Measurements from ENCODE around the gene IKZF2.

GRCh38 chr2:213148572-213149261 is 2.7 kb downstream of the IKZF2 start:
- TF ChIP-seq, protein P1, sequence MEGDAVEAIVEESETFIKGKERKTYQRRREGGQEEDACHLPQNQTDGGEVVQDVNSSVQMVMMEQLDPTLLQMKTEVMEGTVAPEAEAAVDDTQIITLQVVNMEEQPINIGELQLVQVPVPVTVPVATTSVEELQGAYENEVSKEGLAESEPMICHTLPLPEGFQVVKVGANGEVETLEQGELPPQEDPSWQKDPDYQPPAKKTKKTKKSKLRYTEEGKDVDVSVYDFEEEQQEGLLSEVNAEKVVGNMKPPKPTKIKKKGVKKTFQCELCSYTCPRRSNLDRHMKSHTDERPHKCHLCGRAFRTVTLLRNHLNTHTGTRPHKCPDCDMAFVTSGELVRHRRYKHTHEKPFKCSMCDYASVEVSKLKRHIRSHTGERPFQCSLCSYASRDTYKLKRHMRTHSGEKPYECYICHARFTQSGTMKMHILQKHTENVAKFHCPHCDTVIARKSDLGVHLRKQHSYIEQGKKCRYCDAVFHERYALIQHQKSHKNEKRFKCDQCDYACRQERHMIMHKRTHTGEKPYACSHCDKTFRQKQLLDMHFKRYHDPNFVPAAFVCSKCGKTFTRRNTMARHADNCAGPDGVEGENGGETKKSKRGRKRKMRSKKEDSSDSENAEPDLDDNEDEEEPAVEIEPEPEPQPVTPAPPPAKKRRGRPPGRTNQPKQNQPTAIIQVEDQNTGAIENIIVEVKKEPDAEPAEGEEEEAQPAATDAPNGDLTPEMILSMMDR (IDR thresholded peaks at IDR 0.05), result no peak
- TF ChIP-seq POLR2A (IDR thresholded peaks at IDR 0.05), result no peak

All from uterus (tissue), 2 donors.